NCI-H1048 (cell line): Measurements from ENCODE around the gene REV3L.

Source experiments
- DNase-seq: peaks from one replicate; lab custom pipeline; 2025; lab: John Stamatoyannopoulos, UW

REV3L gene

GRCh38 chr6:111423055-111423633, 59.9 kb downstream of the REV3L start:
- no peak for DNase-seq

GRCh38 chr6:111418971-111419693, 63.9 kb downstream of the REV3L start:
- no peak for DNase-seq

GRCh38 chr6:111417946-111418345, 65.1 kb downstream of the REV3L start:
- no peak for DNase-seq

- DNase-seq: no peak
These were observed 65.8 kb downstream of the REV3L start for GRCh38 chr6:111417181-111417585.

DNA sequence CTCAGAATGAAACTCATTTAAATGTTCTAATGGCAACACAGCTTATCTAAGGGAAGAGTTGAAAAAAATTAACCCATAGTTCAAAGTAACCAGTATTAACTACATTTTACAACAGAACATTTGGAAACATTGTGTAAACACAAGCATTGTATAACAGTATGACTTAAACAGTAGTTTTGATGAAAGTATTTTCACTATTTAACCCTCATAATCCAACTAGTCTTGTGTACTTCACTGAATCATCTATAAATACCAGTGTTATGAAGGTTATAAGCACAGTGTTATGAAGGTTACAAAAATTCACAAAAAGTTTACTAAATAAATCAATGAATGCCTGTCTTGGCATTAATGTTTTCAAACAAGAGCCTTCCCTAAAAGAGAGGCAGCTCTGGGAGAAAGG, 66.5 kb downstream of the REV3L start:
- no peak for DNase-seq

GRCh38 chr6:111414373-111414772, 68.6 kb downstream of the REV3L start:
- no peak for DNase-seq

GRCh38 chr6:111411978-111412566, 70.9 kb downstream of the REV3L start:
- DNase-seq: no peak

DNA sequence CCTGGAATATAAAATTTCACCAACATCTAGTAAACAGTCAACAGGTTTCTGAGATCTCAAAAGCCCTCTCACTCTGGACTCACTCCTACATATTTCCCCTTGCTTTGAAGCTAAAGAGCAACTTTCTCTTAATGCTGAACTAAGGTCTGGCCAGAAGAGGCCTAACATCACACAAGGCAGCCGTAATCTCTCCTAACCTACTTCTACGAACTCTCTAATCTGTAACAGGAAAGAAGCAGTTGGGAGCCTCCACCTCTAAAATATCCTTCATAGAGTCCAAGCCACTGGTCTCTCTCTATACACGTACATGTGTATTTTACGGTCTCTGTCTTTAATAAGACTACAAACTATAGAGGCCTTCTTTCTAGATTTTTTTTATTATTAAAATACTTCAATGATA, 72.0 kb downstream of the REV3L start:
- DNase-seq: no peak

- DNase-seq: no peak
These were observed 72.6 kb downstream of the REV3L start for GRCh38 chr6:111410371-111410770.

GRCh38 chr6:111409430-111409829, 73.6 kb downstream of the REV3L start:
- no peak for DNase-seq

DNA sequence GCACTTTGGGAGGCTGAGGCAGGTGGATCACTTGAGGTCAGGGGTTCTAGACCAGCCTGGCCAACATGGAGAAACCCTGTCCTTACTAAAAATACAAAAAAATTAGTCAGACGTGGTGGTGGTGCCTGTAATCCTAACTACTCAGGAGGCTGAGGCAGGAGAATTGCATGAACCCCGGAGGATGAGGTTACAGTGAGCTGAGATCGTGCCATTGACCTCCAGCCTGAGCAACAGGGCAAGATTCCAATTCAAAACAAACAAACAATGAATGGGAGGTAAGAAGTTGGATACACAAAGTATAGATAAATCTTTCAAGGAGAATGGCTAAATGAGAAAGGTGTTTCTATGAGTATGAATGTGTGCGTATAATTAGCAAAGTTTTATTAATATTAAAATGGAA, 75.3 kb downstream of the REV3L start:
- no peak for DNase-seq

- DNase-seq: no peak
These were observed 76.8 kb downstream of the REV3L start for GRCh38 chr6:111406200-111406721.

- DNase-seq: no peak
These were observed 79.6 kb downstream of the REV3L start for GRCh38 chr6:111403388-111403787.

- no peak for DNase-seq
These were observed 83.4 kb downstream of the REV3L start for GRCh38 chr6:111399626-111400025.

DNA sequence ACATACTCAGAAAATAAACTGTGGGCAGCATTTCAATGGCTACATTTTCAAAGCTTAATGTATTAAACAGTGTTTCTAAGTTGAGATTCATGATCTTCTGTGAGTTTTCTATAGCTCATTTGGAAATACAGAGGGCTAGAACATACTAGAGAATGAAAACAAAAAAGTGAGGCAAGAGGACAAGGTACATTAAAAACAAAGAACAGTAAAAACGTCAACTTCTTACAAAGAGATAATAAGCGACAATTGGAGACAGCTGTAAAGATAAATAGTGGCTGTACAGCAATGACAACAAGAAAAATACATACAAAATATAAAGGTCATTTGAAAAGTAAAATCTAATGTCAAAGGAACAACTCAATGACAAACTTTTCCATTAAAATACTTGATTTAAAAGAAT, 94.3 kb downstream of the REV3L start:
- no peak for DNase-seq

DNA sequence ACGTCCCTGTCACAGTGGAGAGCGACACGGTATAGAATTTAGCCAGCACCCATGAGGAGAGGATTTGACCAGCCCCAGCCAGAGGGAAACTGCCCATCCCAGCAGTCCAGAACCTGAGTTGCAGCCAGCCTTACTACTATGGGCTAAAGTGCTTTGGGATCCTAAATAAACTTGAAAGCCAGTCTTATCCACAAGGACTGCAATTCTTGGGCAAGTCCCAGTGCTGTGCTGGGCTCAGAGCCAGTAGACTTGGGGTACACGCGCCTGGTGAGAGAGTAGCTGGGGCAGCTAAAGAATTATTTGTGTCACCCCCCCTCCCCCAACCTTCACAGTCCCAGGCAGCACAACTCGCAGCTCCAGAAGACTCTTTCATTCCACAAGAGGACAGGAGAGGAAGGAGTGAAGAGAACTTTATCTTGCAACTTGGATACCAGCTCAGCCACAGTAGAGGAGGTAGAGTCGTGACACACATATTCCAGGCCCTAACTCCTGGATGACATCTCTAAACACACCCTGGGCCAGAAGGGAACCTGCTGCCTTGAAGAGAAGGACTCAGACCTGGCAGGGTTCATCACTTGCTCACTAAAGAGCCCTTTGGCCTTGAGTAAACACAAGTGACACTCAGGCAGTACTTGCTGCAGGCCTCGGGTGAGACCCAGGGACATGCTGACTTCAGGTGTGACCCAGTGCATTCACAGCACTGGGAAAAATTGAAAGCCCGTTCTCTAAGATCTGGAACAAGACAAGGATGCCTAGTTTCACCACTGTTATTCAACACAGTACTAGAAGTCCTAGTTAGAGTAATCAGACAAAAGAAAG, 100.3 kb downstream of the REV3L start:
- no peak for DNase-seq

GRCh38 chr6:111381728-111382127, 101.3 kb downstream of the REV3L start:
- peak; percentile 2 for DNase-seq

- DNase-seq: no peak
These were observed 101.9 kb downstream of the REV3L start for GRCh38 chr6:111381123-111381522.

DNA sequence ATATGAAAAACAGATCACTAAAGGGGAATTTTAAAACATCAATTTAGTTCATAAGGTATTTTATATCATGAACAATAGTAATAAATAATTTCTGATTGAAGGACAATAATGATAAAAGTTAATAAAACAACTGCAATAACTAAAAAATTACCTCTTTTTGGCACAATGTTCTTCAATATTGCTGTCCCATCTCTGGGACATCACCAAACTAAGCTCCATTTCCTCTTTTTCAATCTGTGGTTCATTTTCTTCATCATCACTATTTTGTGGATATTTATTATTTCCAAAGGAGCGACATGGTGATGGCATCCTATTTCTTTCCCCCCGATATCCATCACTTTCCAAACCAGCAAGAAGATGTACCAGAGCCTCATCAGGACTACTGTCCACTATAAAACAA, 103.2 kb downstream of the REV3L start:
- no peak for DNase-seq

- DNase-seq: no peak
These were observed 103.7 kb downstream of the REV3L start for GRCh38 chr6:111379302-111379701.

DNA sequence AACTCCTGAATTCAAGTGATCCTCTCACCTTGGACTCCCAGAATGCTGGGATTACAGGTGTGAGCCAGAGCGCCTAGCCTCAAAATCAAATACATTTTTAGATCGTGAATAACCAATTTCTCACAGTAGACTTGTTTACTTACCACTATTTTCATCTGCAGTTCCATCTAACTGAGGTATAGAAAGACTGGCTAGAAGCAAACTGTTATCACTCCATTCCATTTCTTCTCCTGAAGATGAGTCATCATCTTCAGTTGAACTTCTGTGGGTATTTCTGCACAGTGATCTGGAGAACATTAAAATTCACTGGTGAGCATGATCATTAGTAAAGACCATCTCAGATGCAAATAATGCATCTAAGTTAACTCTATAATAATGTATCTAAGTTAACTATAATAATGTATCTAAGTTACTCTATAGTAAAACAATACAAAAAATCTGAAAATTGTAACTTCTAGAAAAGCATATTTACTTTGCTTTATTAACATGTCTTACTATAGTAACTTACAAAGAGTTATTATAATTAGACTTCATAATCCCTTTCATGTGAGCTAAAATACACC, 105.4 kb downstream of the REV3L start:
- no peak for DNase-seq

- DNase-seq: no peak
These were observed 115.5 kb downstream of the REV3L start for GRCh38 chr6:111367393-111368088.
